ENCODE data around the gene BBS1. TPM values are rescaled to one million over a fixed set of nuclear protein-coding genes. Genes with fewer than 3 reads are reported as not detected.

BBS1 gene
- total RNA-seq, 2 donors from 2014 or later, result 106 to 148 TPM

GRCh38 chr11:66561178-66561974 is 50.9 kb downstream of the BBS1 start:
- no peak for DNase-seq (ENCODE audit: low spot score)
- Histone ChIP-seq H3K27ac (no peak overlapping the region), H3K36me3 (no peaks in the 10 kb centered on the region), H3K27me3 (replicated peaks; ENCODE audit: insufficient read depth) (no peaks in the 10 kb centered on the region), H3K4me3 (no peak overlapping the region), H3K9me3 (no peaks in the 10 kb centered on the region), H3K4me1 (replicated peaks) (no peaks in the 10 kb centered on the region)
- intact Hi-C loops (cut with DNase I), result no loop called here
- 83% methylated on average over 13 of the region's 14 CpGs for WGBS
- no peak for TF ChIP-seq CTCF (IDR thresholded peaks at IDR 0.05)
- no peak for TF ChIP-seq POLR2A (IDR thresholded peaks at IDR 0.05)
- no peak for TF ChIP-seq POLR2AphosphoS5 (IDR thresholded peaks at IDR 0.05)

- 93% methylated on average over 8 of the region's 9 CpGs for WGBS
- H3K27me3 ChIP-seq (replicated peaks; ENCODE audit: insufficient read depth), result no peaks in the 10 kb centered on the region
- H3K9me3 ChIP-seq, result no peaks in the 10 kb centered on the region
Measured at GRCh38 chr11:66561975-66562248, 51.5 kb downstream of the BBS1 start.

GRCh38 chr11:66562275-66562674 is 51.8 kb downstream of the BBS1 start:
- H3K4me3 ChIP-seq, result no peak overlapping the region
- H3K4me1 ChIP-seq (replicated peaks), result no peaks in the 10 kb centered on the region
- WGBS, result 86% methylated on average over 2 of the region's 2 CpGs
- no peak for DNase-seq (ENCODE audit: low spot score)
- no peak overlapping the region for H3K27ac ChIP-seq
- H3K27me3 ChIP-seq (replicated peaks; ENCODE audit: insufficient read depth), result no peaks in the 10 kb centered on the region
- intact Hi-C loops (cut with DNase I), result no loop called here
- TF ChIP-seq POLR2A (IDR thresholded peaks at IDR 0.05) (no peak), POLR2AphosphoS5 (IDR thresholded peaks at IDR 0.05) (no peak), CTCF (IDR thresholded peaks at IDR 0.05) (no peak)
- H3K9me3 ChIP-seq, result no peaks in the 10 kb centered on the region
- no peaks in the 10 kb centered on the region for H3K36me3 ChIP-seq

More at GRCh38 chr11:66561975-66562248, 51.5 kb downstream of the BBS1 start:
- Histone ChIP-seq H3K27ac (no peak overlapping the region), H3K36me3 (no peaks in the 10 kb centered on the region), H3K4me1 (replicated peaks) (no peaks in the 10 kb centered on the region), H3K4me3 (no peak overlapping the region)
- intact Hi-C loops (cut with DNase I), result no loop called here
- no peak for DNase-seq (ENCODE audit: low spot score)
- TF ChIP-seq POLR2AphosphoS5 (IDR thresholded peaks at IDR 0.05) (no peak), POLR2A (IDR thresholded peaks at IDR 0.05) (no peak), CTCF (IDR thresholded peaks at IDR 0.05) (no peak)

GRCh38 chr11:66562907-66563583 is 52.6 kb downstream of the BBS1 start:
- DNase-seq (ENCODE audit: low spot score), result no peak
- intact Hi-C loops (cut with DNase I), result no loop called here
- H3K36me3 ChIP-seq, result no peaks in the 10 kb centered on the region
- no peaks in the 10 kb centered on the region for H3K4me1 ChIP-seq (replicated peaks)
- H3K9me3 ChIP-seq, result no peaks in the 10 kb centered on the region
- no peaks in the 10 kb centered on the region for H3K27me3 ChIP-seq (replicated peaks; ENCODE audit: insufficient read depth)
- no peak overlapping the region for H3K4me3 ChIP-seq
- 89% methylated on average over 19 of the region's 20 CpGs for WGBS
- no peak overlapping the region for H3K27ac ChIP-seq
- no peak for TF ChIP-seq CTCF (IDR thresholded peaks at IDR 0.05)
- TF ChIP-seq POLR2A (IDR thresholded peaks at IDR 0.05), result no peak
- TF ChIP-seq POLR2AphosphoS5 (IDR thresholded peaks at IDR 0.05), result no peak

GRCh38 chr11:66563832-66564231 is 53.4 kb downstream of the BBS1 start:
- H3K4me1 ChIP-seq (replicated peaks), result no peaks in the 10 kb centered on the region
- TF ChIP-seq POLR2A (IDR thresholded peaks at IDR 0.05) (no peak), CTCF (IDR thresholded peaks at IDR 0.05) (no peak), POLR2AphosphoS5 (IDR thresholded peaks at IDR 0.05) (no peak)
- DNase-seq (ENCODE audit: low spot score), result no peak
- no peaks in the 10 kb centered on the region for H3K36me3 ChIP-seq
- no peak overlapping the region for H3K4me3 ChIP-seq
- no peak overlapping the region for H3K27ac ChIP-seq
- H3K9me3 ChIP-seq, result no peaks in the 10 kb centered on the region
- WGBS, result 90% methylated on average over 10 of the region's 10 CpGs
- intact Hi-C loops (cut with DNase I), result no loop called here
- no peaks in the 10 kb centered on the region for H3K27me3 ChIP-seq (replicated peaks; ENCODE audit: insufficient read depth)
